OCI-LY1 (cell line): ENCODE measurements around the gene NOL11.

ENCODE experiments used
- EZH2 ChIP-seq: fragments of 200-600 bp; sonication (generic), shearing (Covaris generic); IDR thresholded peaks from 2 replicates; pipeline ENCODE4 v1.8.0; 2017; ENCODE audit warnings: borderline replicate concordance, mixed run types, mild to moderate bottlenecking, antibody characterized with exemption, low read length, moderate library complexity, mixed read lengths
- TF ChIP-seq, protein P1 (sequence below): fragments of 200-600 bp; sonication (generic), shearing (Covaris generic); IDR thresholded peaks from 2 replicates; pipeline ENCODE4 v1.5.1; 2017; ENCODE audit warnings: mild to moderate bottlenecking, antibody characterized with exemption, low read length, moderate library complexity, mixed read lengths

DNA sequence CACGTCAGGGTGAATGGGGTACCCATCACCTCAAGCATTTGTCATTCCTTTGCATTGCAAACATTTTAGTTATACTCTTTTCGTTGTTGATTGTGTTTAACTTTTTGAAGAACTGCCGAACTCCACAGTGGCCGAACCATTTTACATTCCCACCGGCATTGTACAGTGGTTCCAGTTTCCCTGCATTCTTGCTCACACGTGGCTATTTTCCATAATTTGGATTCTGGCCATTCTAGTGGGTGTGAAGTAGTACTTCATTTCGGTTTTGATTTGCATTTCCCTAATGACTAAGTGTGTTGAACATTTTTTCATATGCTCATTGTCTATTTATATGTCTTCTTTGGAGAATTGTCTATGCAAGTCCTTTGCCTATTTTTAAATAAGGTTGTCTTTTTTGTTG lies 13.0 kb downstream of the NOL11 start:
- TF ChIP-seq, protein P1, sequence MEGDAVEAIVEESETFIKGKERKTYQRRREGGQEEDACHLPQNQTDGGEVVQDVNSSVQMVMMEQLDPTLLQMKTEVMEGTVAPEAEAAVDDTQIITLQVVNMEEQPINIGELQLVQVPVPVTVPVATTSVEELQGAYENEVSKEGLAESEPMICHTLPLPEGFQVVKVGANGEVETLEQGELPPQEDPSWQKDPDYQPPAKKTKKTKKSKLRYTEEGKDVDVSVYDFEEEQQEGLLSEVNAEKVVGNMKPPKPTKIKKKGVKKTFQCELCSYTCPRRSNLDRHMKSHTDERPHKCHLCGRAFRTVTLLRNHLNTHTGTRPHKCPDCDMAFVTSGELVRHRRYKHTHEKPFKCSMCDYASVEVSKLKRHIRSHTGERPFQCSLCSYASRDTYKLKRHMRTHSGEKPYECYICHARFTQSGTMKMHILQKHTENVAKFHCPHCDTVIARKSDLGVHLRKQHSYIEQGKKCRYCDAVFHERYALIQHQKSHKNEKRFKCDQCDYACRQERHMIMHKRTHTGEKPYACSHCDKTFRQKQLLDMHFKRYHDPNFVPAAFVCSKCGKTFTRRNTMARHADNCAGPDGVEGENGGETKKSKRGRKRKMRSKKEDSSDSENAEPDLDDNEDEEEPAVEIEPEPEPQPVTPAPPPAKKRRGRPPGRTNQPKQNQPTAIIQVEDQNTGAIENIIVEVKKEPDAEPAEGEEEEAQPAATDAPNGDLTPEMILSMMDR, result no peak
- no peak for TF ChIP-seq EZH2
